ENCODE data around the gene BTBD1. TPM values are rescaled to one million over a fixed set of nuclear protein-coding genes. Genes with fewer than 3 reads are reported as not detected.
A peak's percentile ranks its signal among the peaks of the same experiment; 100 is the strongest.

The BTBD1 gene
- total and polyA plus RNA-seq, 7 experiments from 2014 or later: 35.0 to 57.6 (median 38.0) TPM

- no peak overlapping the region for H3K27ac Mint-ChIP-seq
- Histone ChIP-seq H3K4me3 (ENCODE audit: low read length) (no peak overlapping the region), H3K9me3 (ENCODE audit: control insufficient read depth in 2 of 3, low read length in 3 of 3) (no peaks in the 10 kb centered on the region), H3K36me3 (ENCODE audit: control insufficient read depth in 2 of 3, insufficient read depth in 3 of 3, low read length in 3 of 3) (no peaks in the 10 kb centered on the region), H3K27me3 (ENCODE audit: control insufficient read depth in 2 of 2, insufficient read depth in 2 of 2, low read length in 2 of 2) (no peaks in the 10 kb centered on the region), H3K27ac (ENCODE audit: low read depth, low read length) (no peak overlapping the region), H3K4me1 (ENCODE audit: control insufficient read depth in 2 of 2, insufficient read depth in 2 of 2, low read length in 2 of 2) (no peaks in the 10 kb centered on the region)
- ChIA-PET POLR2A (no interaction called here), CTCF (interaction anchor here (0.6 to 0.7 kb wide), 2 partner anchors 10 to 41 kb away, joined by 3 read pairs; no protein-coding TSS in a partner anchor)
- H3K4me3 Mint-ChIP-seq: no peak overlapping the region
- no peak for ATAC-seq
- H3K27me3 Mint-ChIP-seq: peaks cover 0 to 31% (median 0%) of the 10 kb centered on the region in 5 donors
- DNase-seq: no peak
- peaks cover 0 to 2% (median 0%) of the 10 kb centered on the region in 11 donors for H3K9me3 Mint-ChIP-seq
- intact Hi-C loops (cut with micrococcal nuclease): no loop called here
- H3K4me1 Mint-ChIP-seq: peaks cover 0 to 29% (median 0%) of the 10 kb centered on the region in 7 donors
- H3K36me3 Mint-ChIP-seq: peaks cover 0 to 3% (median 0%) of the 10 kb centered on the region in 5 donors
Observed at GRCh38 chr15:82969353-82969752, 97.7 kb downstream of the BTBD1 start.

GRCh38 chr15:82968066-82968465 is 99.0 kb downstream of the BTBD1 start:
- H3K4me3 Mint-ChIP-seq: no peak overlapping the region
- intact Hi-C loops (cut with micrococcal nuclease): no loop called here
- ATAC-seq (peak; percentile 38), DNase-seq (no peak)
- no peak overlapping the region for H3K27ac Mint-ChIP-seq
- ChIA-PET POLR2A (no interaction called here), CTCF (no interaction called here)
- Histone ChIP-seq H3K27ac (ENCODE audit: low read depth, low read length) (no peak overlapping the region), H3K4me1 (ENCODE audit: control insufficient read depth in 2 of 2, insufficient read depth in 2 of 2, low read length in 2 of 2) (no peaks in the 10 kb centered on the region), H3K4me3 (ENCODE audit: low read length) (no peak overlapping the region), H3K9me3 (ENCODE audit: control insufficient read depth in 2 of 3, low read length in 3 of 3) (no peaks in the 10 kb centered on the region), H3K36me3 (ENCODE audit: control insufficient read depth in 2 of 3, insufficient read depth in 3 of 3, low read length in 3 of 3) (no peaks in the 10 kb centered on the region), H3K27me3 (ENCODE audit: control insufficient read depth in 2 of 2, insufficient read depth in 2 of 2, low read length in 2 of 2) (no peaks in the 10 kb centered on the region)
- peaks cover 0 to 27% (median 0%) of the 10 kb centered on the region in 7 donors for H3K4me1 Mint-ChIP-seq
- H3K9me3 Mint-ChIP-seq: peaks cover 0 to 2% (median 0%) of the 10 kb centered on the region in 11 donors
- peaks cover 0 to 34% (median 0%) of the 10 kb centered on the region in 5 donors for H3K27me3 Mint-ChIP-seq
- peaks cover 0 to 3% (median 0%) of the 10 kb centered on the region in 5 donors for H3K36me3 Mint-ChIP-seq

- POLR2A ChIA-PET: no interaction called here
- intact Hi-C loops (cut with micrococcal nuclease): loop anchor here in 1 of 2 donors (2.0 kb wide), 1 partner anchor 18 kb away; no protein-coding TSS in a partner anchor
- DNase-seq (peak in 1 of 9 donors; percentile 28), ATAC-seq (no peak)
- no peaks in the 10 kb centered on the region for H3K27me3 ChIP-seq (ENCODE audit: control insufficient read depth in 2 of 2, insufficient read depth in 2 of 2, low read length in 2 of 2)
- no peak overlapping the region for H3K27ac ChIP-seq (ENCODE audit: low read depth, low read length)
- Mint-ChIP-seq H3K4me3 (peak overlapping the region in 1 of 10 donors; percentile 40), H3K4me1 (peaks cover 0 to 25% (median 0%) of the 10 kb centered on the region in 7 donors), H3K27me3 (peaks cover 0 to 30% (median 0%) of the 10 kb centered on the region in 5 donors), H3K9me3 (peaks cover 0 to 2% (median 0%) of the 10 kb centered on the region in 11 donors), H3K27ac (peak overlapping the region in 1 of 9 donors; percentile 63), H3K36me3 (peaks cover 0 to 3% (median 0%) of the 10 kb centered on the region in 5 donors)
- H3K4me3 ChIP-seq (ENCODE audit: low read length): no peak overlapping the region
- no peaks in the 10 kb centered on the region for H3K4me1 ChIP-seq (ENCODE audit: control insufficient read depth in 2 of 2, insufficient read depth in 2 of 2, low read length in 2 of 2)
- no peaks in the 10 kb centered on the region for H3K9me3 ChIP-seq (ENCODE audit: control insufficient read depth in 2 of 3, low read length in 3 of 3)
- no peaks in the 10 kb centered on the region for H3K36me3 ChIP-seq (ENCODE audit: control insufficient read depth in 2 of 3, insufficient read depth in 3 of 3, low read length in 3 of 3)
- CTCF ChIA-PET: no interaction called here
Observed at GRCh38 chr15:82966671-82967071, 100.4 kb downstream of the BTBD1 start.

Small RNAs within 50 kb of the gene (microRNA-seq; reads per million reads assigned to microRNA genes)
- not detected for gene MIR4515 (ENCODE audit: borderline microRNAs expressed)

Other genes with a start within 250 kb of the BTBD1 start
- 10 to 100 TPM in 1 of 5 experiments, 1 to 10 TPM in 4; 3.8 to 29.1 (median 6.6) TPM for gene HOMER2, start 114.5 kb downstream of the BTBD1 start, total RNA-seq
- 1 to 10 TPM; 3.8 to 4.8 TPM for gene HOMER2, start 114.5 kb downstream of the BTBD1 start, polyA plus RNA-seq
- 10 to 100 TPM; 14.2 to 27.7 (median 18.7) TPM for gene RAMAC, start 81.0 kb downstream of the BTBD1 start, total RNA-seq
- gene RAMAC, start 81.0 kb downstream of the BTBD1 start, polyA plus RNA-seq: 10 to 100 TPM; 28.0 to 33.4 TPM
- gene C15orf40, start 55.6 kb downstream of the BTBD1 start, total RNA-seq: 10 to 100 TPM; 12.1 to 47.2 (median 28.9) TPM
- 10 to 100 TPM; 46.1 to 82.3 TPM for gene C15orf40, start 55.6 kb downstream of the BTBD1 start, polyA plus RNA-seq
- 10 to 100 TPM in 1 of 5 experiments, 1 to 10 TPM in 2, under 1 TPM in 2; 0.41 to 10.1 (median 1.3) TPM for gene TM6SF1, start 40.4 kb upstream of the BTBD1 start, total RNA-seq
- under 1 TPM in 1 of 2 donors, not detected in 1; 0.33 TPM for gene TM6SF1, start 40.4 kb upstream of the BTBD1 start, polyA plus RNA-seq
- gene HDGFL3, start 140.6 kb upstream of the BTBD1 start, total RNA-seq: 10 to 100 TPM in 2 of 5 experiments, 1 to 10 TPM in 3; 2.1 to 50.1 (median 3.6) TPM
- 1 to 10 TPM; 3.4 to 9.4 TPM for gene HDGFL3, start 140.6 kb upstream of the BTBD1 start, polyA plus RNA-seq
- not detected for gene BNC1, start 217.4 kb upstream of the BTBD1 start, total RNA-seq
- gene BNC1, start 217.4 kb upstream of the BTBD1 start, polyA plus RNA-seq: not detected

Measured in naive thymus-derived CD4-positive, alpha-beta T cell (primary cell).